HCT116 (cell line): Measurements from ENCODE around the gene SBF2. TPM values are rescaled to one million over a fixed set of nuclear protein-coding genes. Genes with fewer than 3 reads are reported as not detected.

ENCODE experiments used
- ATAC-seq: fragments of 200-7000 bp; cut with Tn5 transposase; 2 replicates; pipeline ENCODE4 v1.9.1; 2020; ENCODE audit warnings: mild to moderate bottlenecking, moderate library complexity
- BruUV-seq: library from RNA; stranded (reverse); fragments of 400-500 nt; replicated peaks from 2 replicates; lab custom pipeline; 2021; lab: Mats Ljungman, UMichigan
- CTCF ChIA-PET: fragments of 300-600 bp; sonication (Branson Sonifier 250); formaldehyde crosslinking; loops from one replicate; lab custom pipeline; 2021; ENCODE audit warnings: antibody characterized with exemption; lab: Charles Lee
- POLR2A ChIA-PET: fragments of 300-600, 350-600 bp; sonication (Branson Sonifier 250); formaldehyde crosslinking; loops from one replicate; lab custom pipeline; 2021; ENCODE audit warnings: antibody characterized with exemption; lab: Charles Lee
- RAD21 ChIA-PET, 2 experiments: fragments of 300-600 bp; sonication (Branson Sonifier 250); formaldehyde crosslinking; loops; one replicate each; lab custom pipeline; 2023; ENCODE audit warnings: low total read pairs in 2 of 2; ENCODE audit not compliant: uncharacterized antibody in 2 of 2, unreplicated experiment in 2 of 2, low non-redundant PET in 1 of 2; lab: Charles Lee
- DNase-seq: peaks from one replicate; pipeline ENCODE4 v3.0.0-alpha.2; 2010; ENCODE audit warnings: low read depth, low spot score
- H2AFZ ChIP-seq: fragments of 200-600 bp; shearing (Covaris generic), sonication (generic); 2 replicates; pipeline ENCODE4 v1.6.1; 2017; ENCODE audit warnings: low read depth, mixed run types, mixed read lengths, antibody characterized with exemption, low read length; ENCODE audit not compliant: poor library complexity, severe bottlenecking
- H3K27ac ChIP-seq: 2 replicates; pipeline ENCODE4 v1.5.1; 2012; ENCODE audit warnings: low read depth, low read length
- H3K27me3 ChIP-seq: fragments of 200-600 bp; sonication (generic); 2 replicates; pipeline ENCODE4 v1.6.1; 2016; ENCODE audit warnings: mixed run types, low read length, mixed read lengths; ENCODE audit not compliant: insufficient read depth
- H3K36me3 ChIP-seq, 2 experiments: fragments of 200-500 bp in 1 of 2; fragments of 200-600 bp in 1 of 2; sonication (Bioruptor generic) in 1 of 2; sonication (generic) in 1 of 2; 2 replicates each; pipeline versions ENCODE4 v1.5.1 to v1.6.1; 2014 to 2016; ENCODE audit warnings: low read length in 2 of 2, inconsistent platforms in 1 of 2, mixed read lengths in 1 of 2, mixed run types in 1 of 2; ENCODE audit not compliant: insufficient read depth in 2 of 2, control insufficient read depth in 1 of 2
- H3K4me1 ChIP-seq, 2 experiments: fragments of 200-600 bp in 1 of 2; sonication (generic) in 1 of 2; 2 replicates each; pipeline versions ENCODE4 v1.5.1 to v1.6.1; 2012 to 2017; ENCODE audit warnings: low read length in 2 of 2, inconsistent platforms in 1 of 2, mild to moderate bottlenecking in 1 of 2, mixed read lengths in 1 of 2, mixed run types in 1 of 2, moderate library complexity in 1 of 2; ENCODE audit not compliant: insufficient read depth in 2 of 2, control insufficient read depth in 1 of 2
- H3K4me2 ChIP-seq: fragments of 200-600 bp; sonication (generic); 2 replicates; pipeline ENCODE4 v1.6.1; 2017; ENCODE audit warnings: mixed run types, low read length, mixed read lengths
- H3K4me3 ChIP-seq, 2 experiments: fragments of 200-600 bp in 1 of 2; sonication (generic) in 1 of 2; replicated peaks in 1 of 2; 2 replicates each; pipeline ENCODE4 v1.5.1; 2011 to 2016; ENCODE audit warnings: low read length in 2 of 2, control low read depth in 1 of 2, low read depth in 1 of 2, mild to moderate bottlenecking in 1 of 2, mixed read lengths in 1 of 2, mixed run types in 1 of 2
- H3K79me2 ChIP-seq: fragments of 200-600 bp; sonication (generic); 2 replicates; pipeline ENCODE4 v1.6.1; 2017; ENCODE audit warnings: mild to moderate bottlenecking, mixed run types, low read length, moderate library complexity, mixed read lengths; ENCODE audit not compliant: insufficient read depth
- H3K9ac ChIP-seq: fragments of 200-600 bp; sonication (generic); 2 replicates; pipeline ENCODE4 v1.6.1; 2016; ENCODE audit warnings: low read length, mixed read lengths
- H3K9me2 ChIP-seq: fragments of 200-600 bp; sonication (generic), shearing (Covaris generic); 2 replicates; pipeline ENCODE4 v1.6.1; 2017; ENCODE audit warnings: mixed run types, mild to moderate bottlenecking, moderate library complexity; ENCODE audit not compliant: insufficient read depth
- H3K9me3 ChIP-seq, 2 experiments: fragments of 200-500 bp in 1 of 2; fragments of 200-600 bp in 1 of 2; sonication (Bioruptor generic) in 1 of 2; sonication (generic) in 1 of 2; 2 replicates each; pipeline ENCODE4 v1.6.1; 2014 to 2017; ENCODE audit warnings: low read length in 2 of 2, mixed read lengths in 2 of 2, inconsistent platforms in 1 of 2, low read depth in 1 of 2, mild to moderate bottlenecking in 1 of 2, mixed run types in 1 of 2, moderate library complexity in 1 of 2; ENCODE audit not compliant: control insufficient read depth in 1 of 2, insufficient read depth in 1 of 2
- H4K20me1 ChIP-seq: fragments of 200-600 bp; sonication (generic), shearing (Covaris generic); 2 replicates; pipeline ENCODE4 v1.6.1; 2017; ENCODE audit warnings: mixed run types, mild to moderate bottlenecking, moderate library complexity; ENCODE audit not compliant: insufficient read depth
- ATF3 ChIP-seq: IDR thresholded peaks from 2 replicates; pipeline ENCODE4 v1.6.1; 2012
- CTCF ChIP-seq, 3 experiments: fragments of 200-600 bp in 1 of 3; sonication (generic) in 1 of 3; IDR thresholded peaks in 2 of 3; conservative IDR thresholded peaks in 1 of 3; 2 replicates each; pipeline ENCODE4 v1.5.1; 2012 to 2017; ENCODE audit warnings: low read depth in 2 of 3, low read length in 2 of 3, antibody characterized with exemption in 1 of 3, borderline replicate concordance in 1 of 3, control low read depth in 1 of 3, mild to moderate bottlenecking in 1 of 3, mixed read lengths in 1 of 3, mixed run types in 1 of 3, moderate library complexity in 1 of 3; ENCODE audit not compliant: insufficient read depth in 1 of 3
- EGR1 ChIP-seq: IDR thresholded peaks from 2 replicates; pipeline ENCODE4 v1.6.1; 2012; ENCODE audit warnings: low read depth
- POLR2AphosphoS5 ChIP-seq: IDR thresholded peaks from 2 replicates; pipeline ENCODE4 v1.6.1; 2011; ENCODE audit warnings: mild to moderate bottlenecking, low read depth, low read length, moderate library complexity
- YY1 ChIP-seq: IDR thresholded peaks from 2 replicates; pipeline ENCODE4 v1.6.1; 2011; ENCODE audit warnings: low read length, low read depth, moderate library complexity, mild to moderate bottlenecking; ENCODE audit not compliant: insufficient replicate concordance; ENCODE audit errors: extremely low read depth
- intact Hi-C: fragments of 100-400 bp; cut with micrococcal nuclease; formaldehyde crosslinking; loops from 2 replicates; pipeline ENCODE4 v1.10.0; 2022
- total RNA-seq: library from RNA; stranded (reverse); gene quantifications from one replicate; pipeline ENCODE4 v1.2.1, GENCODE V29; 2021; ENCODE audit not compliant: unreplicated experiment

Gene SBF2
- total RNA-seq, 1 experiment from 2014 or later = 35.0 TPM

GRCh38 chr11:9806946-9807687 is 486.9 kb downstream of the SBF2 start:
- H3K27me3 ChIP-seq = no peaks in the 10 kb centered on the region
- DNase-seq = no peak
- no peak overlapping the region for H3K4me3 ChIP-seq
- H3K9me2 ChIP-seq = no peaks in the 10 kb centered on the region
- TF ChIP-seq CTCF (IDR thresholded peaks at IDR 0.05 in 2 of 3, conservative IDR thresholded peaks at IDR 0.05 in 1 of 3; ENCODE audit: borderline replicate concordance in 1 of 3, insufficient read depth in 1 of 3, low read depth in 2 of 3, low read length in 2 of 3) (no peak), YY1 (no peak), EGR1 (no peak), ATF3 (no peak), POLR2AphosphoS5 (no peak)
- H2AFZ ChIP-seq = no peak overlapping the region
- ChIA-PET RAD21 (no interaction called here), CTCF (interaction anchor here (0.6 kb wide), 1 partner anchor 498 kb away, joined by 3 read pairs; the partner anchor contains the start of gene ADM), POLR2A (no interaction called here)
- H3K27ac ChIP-seq = no peak overlapping the region
- no peak overlapping the region for H3K9ac ChIP-seq
- peaks cover 19 to 20% of the 10 kb centered on the region in 2 experiments for H3K4me1 ChIP-seq
- no TSS peak for BruUV-seq
- no peak overlapping the region for H3K4me2 ChIP-seq
- H3K36me3 ChIP-seq = peaks cover 0 to 9% of the 10 kb centered on the region in 2 experiments; a peak in 1 of 4 replicates
- intact Hi-C loops = no loop called here
- H3K79me2 ChIP-seq = no peaks in the 10 kb centered on the region
- H4K20me1 ChIP-seq = no peaks in the 10 kb centered on the region
- H3K9me3 ChIP-seq = no peaks in the 10 kb centered on the region
- ATAC-seq = no peak
